ENCODE results near the gene PTPRD. TPM values are rescaled to one million over a fixed set of nuclear protein-coding genes. Genes with fewer than 3 reads are reported as not detected.

Gene PTPRD
- total RNA-seq, 2 donors from 2014 or later: 97.4 to 101 TPM

GRCh38 chr9:8280811-8281210 is 2332.0 kb downstream of the PTPRD start:
- H3K4me3 ChIP-seq (ENCODE audit: low read length): no peak overlapping the region
- no peaks in the 10 kb centered on the region for H3K27me3 ChIP-seq (ENCODE audit: control insufficient read depth, insufficient read depth, low read length, poor library complexity, severe bottlenecking)
- H3K9ac ChIP-seq (ENCODE audit: extremely low read depth, low read length, poor library complexity, severe bottlenecking): no peak overlapping the region
- WGBS, 2 experiments (ENCODE audit: insufficient coverage in 1 of 2, insufficient read length in 1 of 2): 94 to 100% methylated on average over 1 to 2 of the region's 2 CpGs
- Mint-ChIP-seq H3K27ac (no peak overlapping the region), H3K36me3 (ENCODE audit: low read depth) (peaks cover 10% of the 10 kb centered on the region), H3K27me3 (ENCODE audit: insufficient read depth) (no peaks in the 10 kb centered on the region), H3K9me3 (peaks cover 16% of the 10 kb centered on the region), H3K4me3 (no peak overlapping the region), H3K4me1 (peaks cover 5% of the 10 kb centered on the region)
- no peak for DNase-seq
- no peaks in the 10 kb centered on the region for H3K36me3 ChIP-seq (ENCODE audit: control insufficient read depth, insufficient read depth, low read length)
- no peak overlapping the region for H3K27ac ChIP-seq (ENCODE audit: low read depth, low read length)
- peaks cover 1% of the 10 kb centered on the region for H3K9me3 ChIP-seq (ENCODE audit: control insufficient read depth, low read length)
- TF ChIP-seq CTCF (conservative IDR thresholded peaks at IDR 0.05): no peak
- no peaks in the 10 kb centered on the region for H3K4me1 ChIP-seq (ENCODE audit: control insufficient read depth, insufficient read depth, low read length)

GRCh38 chr9:8278048-8278447 is 2334.8 kb downstream of the PTPRD start:
- H3K9ac ChIP-seq (ENCODE audit: extremely low read depth, low read length, poor library complexity, severe bottlenecking): no peak overlapping the region
- H3K9me3 ChIP-seq (ENCODE audit: control insufficient read depth, low read length): peaks cover 18% of the 10 kb centered on the region
- TF ChIP-seq CTCF (conservative IDR thresholded peaks at IDR 0.05): no peak
- Mint-ChIP-seq H3K27me3 (ENCODE audit: insufficient read depth) (no peaks in the 10 kb centered on the region), H3K4me3 (no peak overlapping the region), H3K9me3 (peaks cover 32% of the 10 kb centered on the region), H3K27ac (no peak overlapping the region), H3K36me3 (ENCODE audit: low read depth) (peaks cover 13% of the 10 kb centered on the region), H3K4me1 (no peaks in the 10 kb centered on the region)
- H3K4me1 ChIP-seq (ENCODE audit: control insufficient read depth, insufficient read depth, low read length): no peaks in the 10 kb centered on the region
- no peak overlapping the region for H3K27ac ChIP-seq (ENCODE audit: low read depth, low read length)
- H3K27me3 ChIP-seq (ENCODE audit: control insufficient read depth, insufficient read depth, low read length, poor library complexity, severe bottlenecking): no peaks in the 10 kb centered on the region
- DNase-seq: no peak
- WGBS, 2 experiments (ENCODE audit: insufficient coverage in 1 of 2, insufficient read length in 1 of 2): 87 to 100% methylated on average over 2 to 3 of the region's 3 CpGs
- no peak overlapping the region for H3K4me3 ChIP-seq (ENCODE audit: low read length)
- no peaks in the 10 kb centered on the region for H3K36me3 ChIP-seq (ENCODE audit: control insufficient read depth, insufficient read depth, low read length)

- H3K4me3 Mint-ChIP-seq: no peak overlapping the region
- no peak overlapping the region for H3K27ac ChIP-seq (ENCODE audit: low read depth, low read length)
- H3K9me3 Mint-ChIP-seq: peaks cover 11% of the 10 kb centered on the region
- no peak for TF ChIP-seq CTCF (conservative IDR thresholded peaks at IDR 0.05)
- peaks cover 3% of the 10 kb centered on the region for H3K36me3 Mint-ChIP-seq (ENCODE audit: low read depth)
- H3K36me3 ChIP-seq (ENCODE audit: control insufficient read depth, insufficient read depth, low read length): no peaks in the 10 kb centered on the region
- peaks cover 15% of the 10 kb centered on the region for H3K4me1 Mint-ChIP-seq
- H3K27me3 ChIP-seq (ENCODE audit: control insufficient read depth, insufficient read depth, low read length, poor library complexity, severe bottlenecking): no peaks in the 10 kb centered on the region
- peaks cover under 1% of the 10 kb centered on the region for H3K4me1 ChIP-seq (ENCODE audit: control insufficient read depth, insufficient read depth, low read length)
- H3K9me3 ChIP-seq (ENCODE audit: control insufficient read depth, low read length): peaks cover 10% of the 10 kb centered on the region
- DNase-seq: no peak
- H3K4me3 ChIP-seq (ENCODE audit: low read length): no peak overlapping the region
- peaks cover 2% of the 10 kb centered on the region for H3K27me3 Mint-ChIP-seq (ENCODE audit: insufficient read depth)
- H3K27ac Mint-ChIP-seq: no peak overlapping the region
- H3K9ac ChIP-seq (ENCODE audit: extremely low read depth, low read length, poor library complexity, severe bottlenecking): no peak overlapping the region
Observed at GRCh38 chr9:8270235-8270634, 2342.6 kb downstream of the PTPRD start.

Data from endodermal cell (in vitro differentiated cells).